Astrocyte (in vitro differentiated cells and primary cell): Measurements from ENCODE around the gene SLC29A1. TPM values are rescaled to one million over a fixed set of nuclear protein-coding genes. Genes with fewer than 3 reads are reported as not detected.

Source experiments
- DNase-seq: peaks from one replicate; pipeline ENCODE4 v3.0.0-alpha.2; 2010; ENCODE audit warnings: low read depth
- FAIRE-seq: peaks from 2 replicates; lab custom pipeline; 2011; peaks lifted over from hg19 to GRCh38; lab: Jason Lieb, UNC
- H2AFZ ChIP-seq: 2 replicates; pipeline ENCODE4 v1.6.0; 2012; ENCODE audit warnings: low read depth, low read length, inconsistent platforms
- H3K27ac ChIP-seq: 2 replicates; pipeline ENCODE4 v1.5.1; 2011; ENCODE audit warnings: low read depth, low read length, inconsistent platforms
- H3K27me3 ChIP-seq: 2 replicates; pipeline ENCODE4 v1.6.0; 2011; ENCODE audit warnings: low read length, inconsistent platforms; ENCODE audit not compliant: insufficient read depth
- H3K36me3 ChIP-seq: 2 replicates; pipeline ENCODE4 v1.5.1; 2011; ENCODE audit warnings: low read length, inconsistent platforms; ENCODE audit not compliant: insufficient read depth
- H3K4me1 ChIP-seq: 2 replicates; pipeline ENCODE4 v1.5.1; 2011; ENCODE audit warnings: low read length, inconsistent platforms; ENCODE audit not compliant: insufficient read depth
- H3K4me2 ChIP-seq: 2 replicates; pipeline ENCODE4 v1.6.0; 2012; ENCODE audit warnings: low read length, inconsistent platforms
- H3K4me3 ChIP-seq: 2 replicates; pipeline ENCODE4 v1.5.1; 2011; ENCODE audit warnings: low read depth, mild to moderate bottlenecking, low read length, inconsistent platforms; ENCODE audit not compliant: insufficient read depth
- H3K79me2 ChIP-seq: 2 replicates; pipeline ENCODE4 v1.6.0; 2012; ENCODE audit warnings: mild to moderate bottlenecking, low read length, inconsistent platforms; ENCODE audit not compliant: insufficient read depth
- H3K9ac ChIP-seq: 2 replicates; pipeline ENCODE4 v1.6.0; 2012; ENCODE audit warnings: mild to moderate bottlenecking, low read length, inconsistent platforms
- H3K9me3 ChIP-seq: 2 replicates; pipeline ENCODE4 v1.5.1; 2012; ENCODE audit warnings: low read depth, mild to moderate bottlenecking, low read length, inconsistent platforms; ENCODE audit not compliant: insufficient read depth
- H4K20me1 ChIP-seq: 2 replicates; pipeline ENCODE4 v1.6.0; 2012; ENCODE audit warnings: low read length, inconsistent platforms; ENCODE audit not compliant: insufficient read depth
- H3K27ac Mint-ChIP-seq: one replicate; pipeline ENCODE4 v1.8.0; 2021; ENCODE audit warnings: mild to moderate bottlenecking, mixed read lengths; ENCODE audit not compliant: unreplicated experiment
- H3K27me3 Mint-ChIP-seq: one replicate; pipeline ENCODE4 v1.8.0; 2021; ENCODE audit warnings: low read depth, mixed read lengths; ENCODE audit not compliant: unreplicated experiment
- H3K36me3 Mint-ChIP-seq: one replicate; pipeline ENCODE4 v1.8.0; 2021; ENCODE audit warnings: low read depth, mixed read lengths; ENCODE audit not compliant: unreplicated experiment
- H3K4me1 Mint-ChIP-seq: one replicate; pipeline ENCODE4 v1.8.0; 2021; ENCODE audit warnings: low read depth, mixed read lengths; ENCODE audit not compliant: unreplicated experiment
- H3K4me3 Mint-ChIP-seq: one replicate; pipeline ENCODE4 v1.8.0; 2021; ENCODE audit warnings: mild to moderate bottlenecking, moderate library complexity, mixed read lengths; ENCODE audit not compliant: unreplicated experiment
- H3K9me3 Mint-ChIP-seq: one replicate; pipeline ENCODE4 v1.8.0; 2021; ENCODE audit warnings: mild to moderate bottlenecking, mixed read lengths; ENCODE audit not compliant: unreplicated experiment
- CTCF ChIP-seq: IDR thresholded peaks from 2 replicates; pipeline ENCODE4 v1.5.1; 2011; ENCODE audit warnings: low read depth, mild to moderate bottlenecking, inconsistent platforms, low read length, moderate library complexity; ENCODE audit not compliant: insufficient read depth
- EZH2 ChIP-seq: IDR thresholded peaks from 2 replicates; pipeline ENCODE4 v1.6.1; 2012; ENCODE audit warnings: mild to moderate bottlenecking, low read length, inconsistent platforms; ENCODE audit not compliant: insufficient read depth
- total RNA-seq: library from RNA; stranded (reverse); gene quantifications from 2 replicates; pipeline ENCODE4 v1.2.1, GENCODE V29; 2021

SLC29A1 gene
- total RNA-seq, 1 donor from 2014 or later, result 15.3 TPM

GRCh38 chr6:44250718-44251123 is 27.3 kb downstream of the SLC29A1 start:
- Histone ChIP-seq H3K36me3 (peaks cover 60% of the 10 kb centered on the region), H3K4me1 (peaks cover 17% of the 10 kb centered on the region), H4K20me1 (peaks cover 88% of the 10 kb centered on the region), H3K9me3 (no peaks in the 10 kb centered on the region), H3K27ac (no peak overlapping the region), H3K4me3 (no peak overlapping the region), H3K79me2 (peaks cover 89% of the 10 kb centered on the region), H3K4me2 (peak overlapping the region; percentile 93), H3K27me3 (no peaks in the 10 kb centered on the region), H3K9ac (peak overlapping the region; percentile 100), H2AFZ (no peak overlapping the region)
- TF ChIP-seq EZH2 (no peak), CTCF (no peak)
- Mint-ChIP-seq H3K27ac (no peak overlapping the region), H3K27me3 (no peaks in the 10 kb centered on the region), H3K4me1 (peaks cover 54% of the 10 kb centered on the region), H3K36me3 (peaks cover 40% of the 10 kb centered on the region), H3K9me3 (peaks cover 3% of the 10 kb centered on the region), H3K4me3 (peak overlapping the region; percentile 10)
- no peak for DNase-seq
- no peak for FAIRE-seq

- Histone ChIP-seq H3K36me3 (peaks cover 60% of the 10 kb centered on the region), H3K9me3 (no peaks in the 10 kb centered on the region), H3K9ac (no peak overlapping the region), H3K79me2 (peaks cover 96% of the 10 kb centered on the region), H3K27me3 (no peaks in the 10 kb centered on the region), H3K4me3 (no peak overlapping the region), H2AFZ (no peak overlapping the region), H3K27ac (no peak overlapping the region), H3K4me1 (peaks cover 22% of the 10 kb centered on the region), H3K4me2 (peak overlapping the region; percentile 23), H4K20me1 (peaks cover 100% of the 10 kb centered on the region)
- H3K27me3 Mint-ChIP-seq, result no peaks in the 10 kb centered on the region
- peak overlapping the region; percentile 13 for H3K27ac Mint-ChIP-seq
- H3K9me3 Mint-ChIP-seq, result peaks cover 3% of the 10 kb centered on the region
- no peak for TF ChIP-seq EZH2
- no peak for TF ChIP-seq CTCF
- H3K36me3 Mint-ChIP-seq, result peaks cover 43% of the 10 kb centered on the region
- FAIRE-seq (no peak), DNase-seq (no peak)
- peaks cover 57% of the 10 kb centered on the region for H3K4me1 Mint-ChIP-seq
- no peak overlapping the region for H3K4me3 Mint-ChIP-seq
These were observed 28.5 kb downstream of the SLC29A1 start for GRCh38 chr6:44251576-44252524.
